Upper lobe of left lung (tissue), 6 donors: ENCODE data around the gene COL23A1. TPM values are rescaled to one million over a fixed set of nuclear protein-coding genes. Genes with fewer than 3 reads are reported as not detected.
A peak's percentile ranks its signal among the peaks of the same experiment; 100 is the strongest.
"Not testable (repeated sequence)": the region's sequence is repeated elsewhere in the genome, so short reads cannot be mapped to it uniquely, and the experiment has no call there.

Source experiments
- ATAC-seq, 2 donors: fragments of 200-7000 bp; cut with Tn5 transposase; one replicate each; pipeline ENCODE4 v1.9.1; 2022; ENCODE audit warnings: mild to moderate bottlenecking in 2 of 2, moderate library complexity in 2 of 2; ENCODE audit not compliant: low FRiP score in 2 of 2
- DNase-seq, 2 donors: peaks; one replicate each; pipeline ENCODE4 v3.0.0-alpha.2; 2019 to 2020
- H3K27ac ChIP-seq, 4 donors: fragments of 200-600 bp; sonication (generic); one replicate each; pipeline ENCODE4 v1.5.1; 2016 to 2019
- H3K27me3 ChIP-seq, 4 donors: fragments of 200-600 bp; sonication (generic); one replicate each; pipeline ENCODE4 v1.5.1; 2017 to 2019
- H3K36me3 ChIP-seq, 4 donors: fragments of 200-600 bp; sonication (generic); one replicate each; pipeline ENCODE4 v1.5.1; 2016 to 2019
- H3K4me1 ChIP-seq, 4 donors: fragments of 200-600 bp; sonication (generic); one replicate each; pipeline ENCODE4 v1.5.1; 2018 to 2019
- H3K4me3 ChIP-seq, 4 donors: fragments of 200-600 bp; sonication (generic); one replicate each; pipeline ENCODE4 v1.5.1; 2017 to 2019; ENCODE audit warnings: mild to moderate bottlenecking in 2 of 4, moderate library complexity in 1 of 4
- H3K9me3 ChIP-seq, 4 donors: fragments of 200-600 bp; sonication (generic); one replicate each; pipeline ENCODE4 v1.5.1; 2018 to 2019
- EP300 ChIP-seq, 4 donors: sonication (generic); formaldehyde crosslinking; IDR thresholded peaks; one replicate each; pipeline ENCODE4 v1.5.1; 2017; ENCODE audit warnings: antibody characterized with exemption in 4 of 4, control low read depth in 2 of 4
- POLR2A ChIP-seq, 4 donors: fragments of 450-650 bp; IDR thresholded peaks; one replicate each; pipeline ENCODE4 v1.5.1; 2016 to 2017; ENCODE audit warnings: antibody characterized with exemption in 4 of 4, mild to moderate bottlenecking in 2 of 4
- POLR2AphosphoS5 ChIP-seq, 2 donors: sonication (generic); formaldehyde crosslinking; IDR thresholded peaks; one replicate each; pipeline ENCODE4 v1.5.1; 2017; ENCODE audit warnings: antibody characterized with exemption in 2 of 2
- WGBS, 2 donors: methylation state at CpG; one replicate each; pipeline ENCODE4 v1.1.5; 2017 to 2018; 5-methylcytosine and 5-hydroxymethylcytosine counted together
- total RNA-seq, 6 donors: library from RNA; depleted of rRNA in 4 of 6; stranded (reverse); fragments of >200 nt in 4 of 6; gene quantifications; one replicate each; pipeline versions ENCODE4 v1.1.0 to v1.2.1, GENCODE V29; 2016 to 2021
- TF ChIP-seq, protein P1 (sequence below), 6 experiments: fragments of 450-650 bp in 4 of 6; fragments of 200-600 bp in 2 of 6; sonication (generic) in 2 of 6; IDR thresholded peaks; one replicate each; pipeline ENCODE4 v1.5.1; 2016 to 2019; ENCODE audit warnings: antibody characterized with exemption in 6 of 6
- donor health status: DM: no; HTN: no; CAD: no; lungs with moderate emphysema.
- donor health status: DM: no; HTN: yes; CAD: no; lungs with severe emphysema.

The COL23A1 gene
- total RNA-seq, 6 donors from 2014 or later = 0.61 to 3.1 (median 1.5) TPM

DNA sequence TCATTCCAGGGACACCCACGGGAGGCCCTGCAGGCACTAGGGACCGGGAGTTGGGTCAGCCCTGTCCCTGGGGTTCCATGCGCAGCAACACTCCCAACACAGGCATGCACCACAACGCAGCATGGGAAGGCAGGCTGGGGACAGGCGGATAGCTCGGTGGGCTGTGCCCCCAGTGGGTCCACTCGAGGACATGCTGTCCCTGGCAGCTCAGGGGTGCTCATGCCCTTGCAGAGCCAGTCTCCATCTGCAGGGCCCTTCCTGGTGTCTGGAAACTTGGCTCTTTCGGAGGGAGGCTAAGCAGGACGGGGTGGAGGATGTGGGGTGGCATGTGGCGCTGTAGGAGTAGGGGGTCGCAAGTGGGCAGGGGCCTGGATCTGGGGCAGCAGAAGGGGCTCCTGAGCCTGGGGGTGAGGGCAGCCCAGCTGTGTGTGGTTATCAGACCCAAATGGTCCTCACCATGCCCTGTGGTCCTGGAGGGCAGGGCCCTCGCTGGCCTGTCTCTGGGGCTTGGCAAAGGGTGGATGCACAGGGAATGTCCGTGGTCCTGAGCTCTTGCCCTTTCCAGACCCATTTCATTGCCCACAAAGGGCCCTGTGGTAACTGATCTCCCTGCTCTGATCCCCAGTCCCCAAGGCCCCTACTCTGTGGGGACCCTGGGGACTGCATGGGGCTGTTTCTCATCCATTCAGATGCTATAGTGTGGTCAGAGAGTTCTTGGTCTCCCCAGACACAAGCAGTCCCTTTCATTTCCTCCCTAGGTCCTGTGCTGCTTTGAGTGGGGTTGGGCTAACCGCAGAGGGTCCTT lies 267.3 kb downstream of the COL23A1 start:
- 81 to 91% methylated on average over 7 to 13 of the region's 14 CpGs for WGBS, 2 donors
- no peaks in the 10 kb centered on the region for H3K36me3 ChIP-seq
- H3K9me3 ChIP-seq = no peaks in the 10 kb centered on the region
- TF ChIP-seq EP300 (IDR thresholded peaks at IDR 0.05) (no peak), POLR2A (IDR thresholded peaks at IDR 0.05) (no peak), POLR2AphosphoS5 (IDR thresholded peaks at IDR 0.05) (no peak)
- TF ChIP-seq, protein P1, sequence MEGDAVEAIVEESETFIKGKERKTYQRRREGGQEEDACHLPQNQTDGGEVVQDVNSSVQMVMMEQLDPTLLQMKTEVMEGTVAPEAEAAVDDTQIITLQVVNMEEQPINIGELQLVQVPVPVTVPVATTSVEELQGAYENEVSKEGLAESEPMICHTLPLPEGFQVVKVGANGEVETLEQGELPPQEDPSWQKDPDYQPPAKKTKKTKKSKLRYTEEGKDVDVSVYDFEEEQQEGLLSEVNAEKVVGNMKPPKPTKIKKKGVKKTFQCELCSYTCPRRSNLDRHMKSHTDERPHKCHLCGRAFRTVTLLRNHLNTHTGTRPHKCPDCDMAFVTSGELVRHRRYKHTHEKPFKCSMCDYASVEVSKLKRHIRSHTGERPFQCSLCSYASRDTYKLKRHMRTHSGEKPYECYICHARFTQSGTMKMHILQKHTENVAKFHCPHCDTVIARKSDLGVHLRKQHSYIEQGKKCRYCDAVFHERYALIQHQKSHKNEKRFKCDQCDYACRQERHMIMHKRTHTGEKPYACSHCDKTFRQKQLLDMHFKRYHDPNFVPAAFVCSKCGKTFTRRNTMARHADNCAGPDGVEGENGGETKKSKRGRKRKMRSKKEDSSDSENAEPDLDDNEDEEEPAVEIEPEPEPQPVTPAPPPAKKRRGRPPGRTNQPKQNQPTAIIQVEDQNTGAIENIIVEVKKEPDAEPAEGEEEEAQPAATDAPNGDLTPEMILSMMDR (IDR thresholded peaks at IDR 0.05) = no peak
- no peak for DNase-seq
- no peak overlapping the region for H3K27ac ChIP-seq
- no peaks in the 10 kb centered on the region for H3K27me3 ChIP-seq
- H3K4me3 ChIP-seq = no peak overlapping the region
- H3K4me1 ChIP-seq = peaks cover 0 to 9% (median 4%) of the 10 kb centered on the region in 4 donors
- ATAC-seq = no peak

DNA sequence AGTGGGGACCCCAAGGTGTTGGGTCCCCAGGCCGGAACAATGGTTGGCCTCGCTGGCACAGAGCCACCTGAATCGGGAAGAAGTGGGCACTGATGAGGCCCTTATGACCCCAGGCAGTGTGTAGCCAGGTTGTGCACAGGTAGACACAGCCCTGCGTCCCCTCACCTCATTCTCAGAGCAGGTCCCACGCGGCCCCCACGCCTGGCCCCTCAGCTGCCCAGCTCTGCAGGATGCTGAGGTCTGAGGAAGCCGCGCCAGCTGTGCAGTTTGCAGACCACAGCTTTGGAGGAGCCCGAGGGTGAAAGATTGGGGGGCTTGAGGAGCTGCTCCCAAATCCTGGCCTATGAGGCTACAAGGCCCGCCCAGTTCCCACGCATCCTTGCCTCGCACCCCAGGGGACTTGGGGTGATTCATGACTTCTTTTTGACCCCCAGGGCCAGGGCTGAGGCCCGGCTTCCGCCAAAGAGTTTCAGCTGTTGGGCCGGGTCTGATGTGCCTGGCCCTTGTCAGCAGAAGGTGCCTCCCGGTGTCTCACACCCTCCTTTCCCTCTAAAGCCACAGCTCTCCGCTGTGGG lies 269.8 kb downstream of the COL23A1 start:
- H3K4me1 ChIP-seq = no peaks in the 10 kb centered on the region
- no peaks in the 10 kb centered on the region for H3K36me3 ChIP-seq
- ATAC-seq (peak in 1 of 2 donors; percentile 30), DNase-seq (peak in 1 of 2 donors; percentile 65)
- 69 to 73% methylated on average over 5 to 18 of the region's 18 CpGs for WGBS, 2 donors
- peak overlapping the region in 1 of 4 donors; percentile 30 for H3K27ac ChIP-seq
- no peak for TF ChIP-seq POLR2A (IDR thresholded peaks at IDR 0.05)
- TF ChIP-seq POLR2AphosphoS5 (IDR thresholded peaks at IDR 0.05) = peak in 1 of 2 donors; percentile 9
- no peak overlapping the region for H3K4me3 ChIP-seq
- no peaks in the 10 kb centered on the region for H3K27me3 ChIP-seq
- no peaks in the 10 kb centered on the region for H3K9me3 ChIP-seq

DNA sequence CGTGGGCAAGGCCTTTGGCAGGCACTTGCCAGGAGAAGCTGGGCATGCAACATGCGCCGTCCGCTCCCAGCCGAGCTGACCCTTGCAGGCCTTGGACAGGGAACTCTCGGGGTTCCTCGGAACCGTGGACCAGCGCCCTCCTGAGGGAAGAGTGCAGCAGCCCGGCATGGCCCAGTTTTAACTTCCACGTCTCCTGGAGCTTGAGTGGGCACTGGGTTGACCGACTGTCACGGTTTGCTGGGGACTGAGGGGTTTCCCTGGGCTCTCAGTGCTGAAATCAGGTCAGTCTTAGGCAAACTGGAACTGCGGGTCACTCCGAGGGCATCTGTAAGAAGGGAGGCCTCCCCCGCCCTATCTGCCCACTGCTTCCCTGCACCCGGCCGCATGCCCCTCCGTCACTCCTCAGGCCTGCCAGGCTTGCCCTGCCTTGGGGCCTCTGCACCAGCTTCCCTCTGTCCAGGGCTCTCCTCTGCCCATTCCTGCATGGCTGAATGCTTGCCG lies 270.6 kb downstream of the COL23A1 start:
- TF ChIP-seq, protein P1 (IDR thresholded peaks at IDR 0.05) = no peak
- TF ChIP-seq POLR2AphosphoS5 (IDR thresholded peaks at IDR 0.05) (no peak), EP300 (IDR thresholded peaks at IDR 0.05) (no peak), POLR2A (IDR thresholded peaks at IDR 0.05) (no peak)
- DNase-seq = peak in 1 of 2 donors; percentile 77

DNA sequence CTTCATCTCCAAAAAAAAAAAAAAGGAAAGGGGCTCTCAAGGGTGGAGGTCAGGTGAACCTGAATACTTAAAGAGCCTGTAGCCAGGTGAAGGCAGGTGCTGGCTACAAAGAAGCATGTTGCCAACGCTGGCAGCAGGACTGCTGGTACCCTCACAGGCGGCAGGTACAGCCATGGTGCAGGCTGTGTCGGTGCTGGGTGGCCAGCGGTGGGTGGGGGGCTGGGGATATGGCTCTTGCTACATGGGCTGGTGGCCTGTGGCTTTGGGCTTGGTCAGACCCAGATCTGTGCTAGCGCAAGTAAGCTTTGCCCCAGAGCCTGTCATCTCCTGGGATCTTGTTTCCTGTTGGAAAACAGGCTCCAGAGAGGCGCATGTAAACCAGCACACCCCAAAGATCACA lies 271.3 kb downstream of the COL23A1 start:
- Histone ChIP-seq H3K27ac (no peak overlapping the region), H3K4me3 (no peak overlapping the region), H3K9me3 (no peaks in the 10 kb centered on the region), H3K27me3 (no peaks in the 10 kb centered on the region), H3K36me3 (no peaks in the 10 kb centered on the region), H3K4me1 (no peaks in the 10 kb centered on the region)
- WGBS, 2 donors = 82 to 97% methylated on average over 5 of the region's 6 CpGs
- DNase-seq (peak in 1 of 2 donors; percentile 0), ATAC-seq (no peak)
- TF ChIP-seq POLR2A (IDR thresholded peaks at IDR 0.05) (no peak), EP300 (IDR thresholded peaks at IDR 0.05) (no peak)
- TF ChIP-seq, protein P1 (IDR thresholded peaks at IDR 0.05) = no peak

More for the DNA sequence above, 270.6 kb downstream of the COL23A1 start:
- 94 to 96% methylated on average over 11 to 20 of the region's 20 CpGs for WGBS, 2 donors
- Histone ChIP-seq H3K27ac (no peak overlapping the region), H3K9me3 (no peaks in the 10 kb centered on the region), H3K36me3 (no peaks in the 10 kb centered on the region), H3K4me3 (no peak overlapping the region), H3K27me3 (no peaks in the 10 kb centered on the region), H3K4me1 (no peaks in the 10 kb centered on the region)
- ATAC-seq = no peak

DNA sequence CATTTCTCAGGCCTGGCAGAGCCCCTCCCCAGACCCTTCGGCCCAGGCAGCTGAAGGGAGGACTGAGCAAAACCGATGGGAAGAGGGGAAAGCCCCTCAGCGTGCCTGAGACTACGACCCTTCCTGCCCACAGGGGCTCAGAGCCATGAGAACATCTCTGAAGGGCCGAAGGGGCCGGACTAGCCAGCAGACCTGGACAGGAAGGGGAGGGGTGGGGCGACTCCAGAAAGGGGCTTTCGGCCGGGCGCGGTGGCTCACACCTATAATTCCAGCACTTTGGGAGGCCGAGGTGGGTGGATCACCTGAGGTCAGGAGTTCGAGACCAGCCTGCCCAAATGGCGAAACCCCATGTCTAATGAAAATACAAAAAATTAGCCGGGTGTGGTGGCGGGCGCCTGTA lies 271.8 kb downstream of the COL23A1 start:
- Histone ChIP-seq H3K27me3 (no peaks in the 10 kb centered on the region), H3K4me3 (no peak overlapping the region), H3K27ac (no peak overlapping the region), H3K36me3 (no peaks in the 10 kb centered on the region), H3K9me3 (no peaks in the 10 kb centered on the region), H3K4me1 (no peaks in the 10 kb centered on the region)
- TF ChIP-seq POLR2AphosphoS5 (IDR thresholded peaks at IDR 0.05) = no peak
- TF ChIP-seq EP300 (IDR thresholded peaks at IDR 0.05) = no peak
- no peak for TF ChIP-seq POLR2A (IDR thresholded peaks at IDR 0.05)
- TF ChIP-seq, protein P1 (IDR thresholded peaks at IDR 0.05) = no peak
- no peak for DNase-seq
- no peak for ATAC-seq
- 86 to 97% methylated on average over 17 of the region's 17 CpGs for WGBS, 2 donors

DNA sequence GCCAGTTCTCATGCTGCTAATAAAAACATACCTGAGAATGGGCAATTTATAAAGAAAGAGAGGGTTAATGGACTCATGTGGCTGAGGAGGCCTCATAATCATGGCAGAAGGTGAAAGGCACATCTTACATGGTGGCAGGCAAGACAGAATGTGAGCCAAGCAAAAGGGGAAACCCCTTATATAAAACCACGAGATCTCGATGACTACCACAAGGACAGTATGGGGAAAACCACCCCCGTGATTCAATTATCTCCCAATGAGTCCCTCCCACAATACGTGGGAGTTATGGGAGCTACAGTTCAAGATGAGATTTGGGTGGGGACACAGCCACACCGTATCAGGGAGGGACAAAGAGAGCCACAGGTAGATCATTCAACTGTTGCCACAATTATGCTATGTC lies 272.5 kb downstream of the COL23A1 start:
- H3K4me1 ChIP-seq, H3K9me3 ChIP-seq, DNase-seq, H3K36me3 ChIP-seq, H3K27ac ChIP-seq, H3K4me3 ChIP-seq, H3K27me3 ChIP-seq, ATAC-seq: not testable (repeated sequence)
- WGBS, 2 donors = 76 to 83% methylated on average over 5 of the region's 5 CpGs
